Measurements from ENCODE around the gene CORO1C. TPM values are rescaled to one million over a fixed set of nuclear protein-coding genes. Genes with fewer than 3 reads are reported as not detected.
A peak's percentile ranks its signal among the peaks of the same experiment; 100 is the strongest.

CORO1C gene
- total RNA-seq, 4 donors from 2014 or later: 24.7 to 47.6 (median 30.9) TPM

DNA sequence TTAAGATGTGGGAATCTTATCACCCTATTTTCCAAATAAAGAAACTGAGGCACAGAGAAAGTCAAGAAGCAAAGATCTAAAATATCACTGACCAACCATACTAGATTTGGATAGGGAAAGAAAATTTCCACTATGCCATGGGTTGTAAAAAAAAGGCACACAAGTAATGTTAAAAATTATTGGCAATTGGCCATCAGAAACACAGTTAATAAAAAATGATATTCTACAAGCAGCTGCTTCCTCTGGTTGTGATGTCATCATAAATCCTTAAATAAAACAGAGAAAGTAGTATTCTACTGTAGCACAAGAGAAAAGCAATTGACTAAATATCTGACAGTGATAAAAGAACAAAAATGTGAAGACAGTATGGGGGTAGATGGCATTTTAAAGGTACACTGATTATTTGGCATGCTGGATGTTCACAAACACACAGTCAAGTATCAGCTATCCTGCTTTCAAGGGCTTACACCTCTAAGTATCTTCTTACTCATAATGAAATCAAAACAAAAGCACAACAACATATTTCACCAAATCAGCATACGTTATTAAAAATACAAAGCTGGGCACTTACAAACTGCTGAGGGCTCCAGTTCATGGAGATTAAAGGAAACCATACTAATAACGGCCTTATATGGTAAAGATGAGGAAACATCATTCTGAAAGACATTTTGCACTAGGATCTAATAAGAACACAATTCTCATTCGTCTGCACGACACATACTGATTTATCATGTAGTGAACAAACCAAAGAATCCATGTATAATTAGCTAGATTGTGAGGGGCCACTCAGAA is 45.7 kb downstream of the CORO1C start:
- in situ Hi-C loops (cut with MboI; ENCODE audit: low sequenced_read_pairs in 4 of 4) (loop anchor here in 1 of 4 donors (25.0 kb wide), 1 partner anchor 427 kb away; the partner anchor contains the start of gene ACACB), intact Hi-C loops (cut with DNase I; ENCODE audit: low total_unique reads) (loop anchor here (2.0 kb wide), 1 partner anchor 19 kb away; no protein-coding TSS in a partner anchor)
- Histone ChIP-seq H3K4me3 (no peak overlapping the region), H3K4me1 (peaks cover 83 to 88% of the 10 kb centered on the region in 2 donors), H3K27ac (peak overlapping the region; percentile 92 to 98 (median 96)), H3K9me3 (no peaks in the 10 kb centered on the region), H3K36me3 (no peaks in the 10 kb centered on the region), H3K27me3 (no peaks in the 10 kb centered on the region)
- DNase-seq (no peak), ATAC-seq (no peak)
- TF ChIP-seq POLR2A (IDR thresholded peaks at IDR 0.05): no peak
- TF ChIP-seq, protein P1, sequence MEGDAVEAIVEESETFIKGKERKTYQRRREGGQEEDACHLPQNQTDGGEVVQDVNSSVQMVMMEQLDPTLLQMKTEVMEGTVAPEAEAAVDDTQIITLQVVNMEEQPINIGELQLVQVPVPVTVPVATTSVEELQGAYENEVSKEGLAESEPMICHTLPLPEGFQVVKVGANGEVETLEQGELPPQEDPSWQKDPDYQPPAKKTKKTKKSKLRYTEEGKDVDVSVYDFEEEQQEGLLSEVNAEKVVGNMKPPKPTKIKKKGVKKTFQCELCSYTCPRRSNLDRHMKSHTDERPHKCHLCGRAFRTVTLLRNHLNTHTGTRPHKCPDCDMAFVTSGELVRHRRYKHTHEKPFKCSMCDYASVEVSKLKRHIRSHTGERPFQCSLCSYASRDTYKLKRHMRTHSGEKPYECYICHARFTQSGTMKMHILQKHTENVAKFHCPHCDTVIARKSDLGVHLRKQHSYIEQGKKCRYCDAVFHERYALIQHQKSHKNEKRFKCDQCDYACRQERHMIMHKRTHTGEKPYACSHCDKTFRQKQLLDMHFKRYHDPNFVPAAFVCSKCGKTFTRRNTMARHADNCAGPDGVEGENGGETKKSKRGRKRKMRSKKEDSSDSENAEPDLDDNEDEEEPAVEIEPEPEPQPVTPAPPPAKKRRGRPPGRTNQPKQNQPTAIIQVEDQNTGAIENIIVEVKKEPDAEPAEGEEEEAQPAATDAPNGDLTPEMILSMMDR (IDR thresholded peaks at IDR 0.05 in 4 of 5, conservative IDR thresholded peaks at IDR 0.05 in 1 of 5): no peak

DNA sequence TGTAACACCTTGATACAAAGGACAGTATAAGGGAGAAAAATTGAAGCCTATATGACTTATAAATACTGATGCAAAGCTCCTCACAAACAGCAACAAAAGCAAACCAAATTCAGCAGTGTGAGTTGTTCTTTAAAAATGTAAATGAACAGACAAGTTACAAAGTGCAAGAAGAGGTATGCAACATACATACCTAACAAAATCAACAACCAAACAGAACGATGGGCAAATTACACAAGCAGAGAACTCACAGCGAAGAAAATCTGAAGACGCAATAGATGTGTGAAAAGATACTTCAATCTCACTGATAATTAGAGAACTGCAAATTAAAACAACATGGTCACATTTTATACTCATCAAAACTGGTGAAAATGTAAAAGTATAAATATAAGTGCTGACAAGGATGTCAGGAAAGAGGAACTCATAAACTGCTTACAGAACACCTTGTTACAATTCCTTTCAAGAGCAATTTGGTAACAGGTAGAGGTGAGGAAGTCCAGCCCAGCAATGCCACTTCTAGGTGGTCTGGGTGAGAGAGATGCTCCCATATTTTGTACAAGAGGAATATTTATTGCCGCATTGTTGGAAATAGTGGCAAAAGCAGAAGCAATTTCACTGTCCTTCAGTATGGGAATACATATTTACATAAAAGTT is 47.3 kb downstream of the CORO1C start:
- ATAC-seq: no peak
- H3K4me3 ChIP-seq: no peak overlapping the region
- intact Hi-C loops (cut with DNase I; ENCODE audit: low total_unique reads): loop anchor here (2.0 kb wide), 1 partner anchor 17 kb away; no protein-coding TSS in a partner anchor
- no peaks in the 10 kb centered on the region for H3K36me3 ChIP-seq
- H3K9me3 ChIP-seq: no peaks in the 10 kb centered on the region
- in situ Hi-C loops (cut with MboI; ENCODE audit: low sequenced_read_pairs in 4 of 4): loop anchor here in 1 of 4 donors (25.0 kb wide), 1 partner anchor 428 kb away; the partner anchor contains the start of gene ACACB
- peaks cover 66 to 78% of the 10 kb centered on the region in 2 donors for H3K4me1 ChIP-seq
- no peak for DNase-seq
- TF ChIP-seq, protein P1 (IDR thresholded peaks at IDR 0.05 in 4 of 5, conservative IDR thresholded peaks at IDR 0.05 in 1 of 5): no peak
- no peak for TF ChIP-seq POLR2A (IDR thresholded peaks at IDR 0.05)
- peak overlapping the region; percentile 92 to 98 (median 96) for H3K27ac ChIP-seq
- no peaks in the 10 kb centered on the region for H3K27me3 ChIP-seq

DNA sequence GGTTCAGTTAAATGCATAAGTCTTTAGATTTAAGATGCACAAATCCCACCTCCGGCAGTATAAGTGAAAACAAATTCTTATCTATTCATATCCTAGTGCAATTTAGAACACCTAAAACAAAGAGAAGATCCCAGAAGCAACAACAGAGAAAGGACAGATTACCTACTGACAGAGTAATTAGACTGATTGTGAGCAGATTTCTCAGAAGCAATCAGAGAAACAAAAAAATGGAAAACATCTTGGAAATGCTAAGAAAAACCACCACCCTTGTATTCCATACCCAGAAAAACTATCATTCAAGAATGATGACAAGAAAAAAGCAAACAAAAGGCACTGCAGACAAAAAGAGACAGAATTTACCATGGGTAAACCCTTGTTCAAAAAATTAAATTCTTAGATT is 50.0 kb downstream of the CORO1C start:
- Histone ChIP-seq H3K9me3 (no peaks in the 10 kb centered on the region), H3K27ac (peak overlapping the region; percentile 7 to 37 (median 18)), H3K27me3 (no peaks in the 10 kb centered on the region), H3K4me3 (no peak overlapping the region), H3K36me3 (no peaks in the 10 kb centered on the region), H3K4me1 (peaks cover 66 to 71% of the 10 kb centered on the region in 2 donors)
- in situ Hi-C loops (cut with MboI; ENCODE audit: low sequenced_read_pairs in 4 of 4): loop anchor here in 1 of 4 donors (25.0 kb wide), 1 partner anchor 431 kb away; the partner anchor contains the start of gene ACACB
- DNase-seq (no peak), ATAC-seq (no peak)
- TF ChIP-seq, protein P1 (IDR thresholded peaks at IDR 0.05 in 4 of 5, conservative IDR thresholded peaks at IDR 0.05 in 1 of 5): no peak
- TF ChIP-seq POLR2A (IDR thresholded peaks at IDR 0.05): no peak
- intact Hi-C loops (cut with DNase I; ENCODE audit: low total_unique reads): no loop called here

DNA sequence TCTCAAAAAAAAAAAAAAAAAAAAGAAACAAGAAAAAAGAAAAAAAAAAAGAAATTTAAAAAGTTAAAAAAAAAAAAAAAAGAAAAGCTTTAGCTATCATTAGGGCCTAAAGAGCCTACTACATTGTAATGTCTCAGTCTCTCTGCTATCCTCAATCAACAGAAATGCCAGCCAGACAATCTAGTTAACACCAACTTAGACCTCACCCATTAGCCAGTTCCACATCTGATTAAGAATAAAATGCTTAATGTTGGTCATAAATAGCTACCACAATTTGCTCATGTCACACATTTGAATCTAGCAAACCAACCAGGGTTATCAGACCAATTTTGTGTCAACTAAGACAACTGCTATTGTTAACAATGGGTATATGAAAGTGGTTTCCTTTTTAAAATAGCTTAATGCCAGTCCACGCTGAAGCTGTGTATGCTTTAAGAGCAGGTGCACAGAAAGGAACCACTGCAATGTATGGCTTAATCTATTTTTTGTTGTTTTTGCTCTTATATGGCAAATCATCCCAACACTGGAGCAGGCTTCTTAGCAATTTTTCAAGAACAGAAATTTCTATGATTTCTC is 52.1 kb downstream of the CORO1C start:
- Histone ChIP-seq H3K9me3 (no peaks in the 10 kb centered on the region), H3K36me3 (no peaks in the 10 kb centered on the region), H3K4me1 (peaks cover 47 to 50% of the 10 kb centered on the region in 2 donors), H3K27ac (peak overlapping the region; percentile 7 to 66 (median 56)), H3K27me3 (no peaks in the 10 kb centered on the region), H3K4me3 (no peak overlapping the region)
- in situ Hi-C loops (cut with MboI; ENCODE audit: low sequenced_read_pairs in 4 of 4) (loop anchor here in 1 of 4 donors (25.0 kb wide), 1 partner anchor 433 kb away; the partner anchor contains the start of gene ACACB), intact Hi-C loops (cut with DNase I; ENCODE audit: low total_unique reads) (no loop called here)
- DNase-seq (no peak), ATAC-seq (no peak)
- TF ChIP-seq, protein P1 (IDR thresholded peaks at IDR 0.05 in 4 of 5, conservative IDR thresholded peaks at IDR 0.05 in 1 of 5): no peak
- no peak for TF ChIP-seq POLR2A (IDR thresholded peaks at IDR 0.05)
